ENCODE measurements around the gene A2M.

DNA sequence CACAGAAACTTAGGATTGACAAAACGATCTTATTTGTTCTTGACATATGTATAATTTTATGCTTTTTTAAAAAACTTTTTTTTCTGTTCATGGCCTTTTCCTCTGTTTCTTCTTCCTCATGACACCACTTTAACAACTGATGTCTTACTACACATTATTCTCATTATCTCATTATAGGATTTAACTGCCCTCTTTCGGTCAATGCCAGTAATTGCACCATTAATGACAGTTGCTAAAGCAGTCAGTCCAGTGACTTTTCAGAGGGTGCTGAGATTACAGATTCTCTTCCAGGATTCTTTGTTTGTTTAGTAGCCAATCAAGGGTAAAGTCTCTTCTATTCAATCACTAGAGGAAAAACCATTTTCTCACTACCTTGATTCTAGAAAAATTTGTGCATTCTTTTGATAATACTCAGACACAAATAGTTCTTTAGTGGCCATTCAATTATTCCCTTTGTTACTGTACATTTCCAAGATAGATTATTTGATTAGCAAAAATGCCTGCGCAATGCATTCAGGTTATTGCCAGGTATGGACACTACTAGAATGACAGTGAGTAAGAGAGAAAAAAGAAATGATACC is 76.2 kb downstream of the A2M start:
- TF ChIP-seq, protein P1, sequence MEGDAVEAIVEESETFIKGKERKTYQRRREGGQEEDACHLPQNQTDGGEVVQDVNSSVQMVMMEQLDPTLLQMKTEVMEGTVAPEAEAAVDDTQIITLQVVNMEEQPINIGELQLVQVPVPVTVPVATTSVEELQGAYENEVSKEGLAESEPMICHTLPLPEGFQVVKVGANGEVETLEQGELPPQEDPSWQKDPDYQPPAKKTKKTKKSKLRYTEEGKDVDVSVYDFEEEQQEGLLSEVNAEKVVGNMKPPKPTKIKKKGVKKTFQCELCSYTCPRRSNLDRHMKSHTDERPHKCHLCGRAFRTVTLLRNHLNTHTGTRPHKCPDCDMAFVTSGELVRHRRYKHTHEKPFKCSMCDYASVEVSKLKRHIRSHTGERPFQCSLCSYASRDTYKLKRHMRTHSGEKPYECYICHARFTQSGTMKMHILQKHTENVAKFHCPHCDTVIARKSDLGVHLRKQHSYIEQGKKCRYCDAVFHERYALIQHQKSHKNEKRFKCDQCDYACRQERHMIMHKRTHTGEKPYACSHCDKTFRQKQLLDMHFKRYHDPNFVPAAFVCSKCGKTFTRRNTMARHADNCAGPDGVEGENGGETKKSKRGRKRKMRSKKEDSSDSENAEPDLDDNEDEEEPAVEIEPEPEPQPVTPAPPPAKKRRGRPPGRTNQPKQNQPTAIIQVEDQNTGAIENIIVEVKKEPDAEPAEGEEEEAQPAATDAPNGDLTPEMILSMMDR (IDR thresholded peaks at IDR 0.05): peak; percentile 58 to 77
- no peak for TF ChIP-seq POLR2AphosphoS5 (IDR thresholded peaks at IDR 0.05)
- no peak for TF ChIP-seq EP300 (IDR thresholded peaks at IDR 0.05)

Measured in suprapubic skin (tissue), 4 donors.